ENCODE measurements around the gene PLCB4. TPM values are rescaled to one million over a fixed set of nuclear protein-coding genes. Genes with fewer than 3 reads are reported as not detected.

The PLCB4 gene
- total RNA-seq, 4 donors from 2014 or later: 6.3 to 24.5 (median 10.4) TPM

DNA sequence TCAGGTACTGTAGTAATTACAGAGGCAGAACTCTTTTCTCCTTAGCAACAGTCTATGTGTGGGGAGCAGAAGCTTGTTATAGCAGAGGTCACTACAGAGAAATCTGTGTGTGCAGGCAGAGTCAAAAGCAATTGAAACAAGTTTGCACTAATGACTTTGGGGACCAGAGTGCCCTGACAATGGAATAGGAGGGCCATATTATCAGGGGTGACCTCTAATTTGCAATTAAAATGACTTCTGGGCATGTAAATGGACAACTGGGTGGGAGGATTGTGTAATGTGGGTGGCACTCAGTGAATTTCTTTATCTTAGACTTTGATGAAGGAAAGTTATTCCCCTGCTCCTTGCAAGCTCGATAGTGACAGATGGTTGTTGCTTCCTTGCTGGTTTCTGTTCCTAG lies 127.2 kb downstream of the PLCB4 start:
- Histone ChIP-seq H3K36me3 (no peaks in the 10 kb centered on the region), H3K9me3 (no peaks in the 10 kb centered on the region), H3K4me3 (no peak overlapping the region), H3K4me1 (no peaks in the 10 kb centered on the region), H3K27ac (no peak overlapping the region), H3K27me3 (no peaks in the 10 kb centered on the region)
- WGBS: 79% methylated on average over 1 of the region's 1 CpG
- TF ChIP-seq EP300 (IDR thresholded peaks at IDR 0.05) (no peak), POLR2AphosphoS5 (IDR thresholded peaks at IDR 0.05) (no peak), POLR2A (IDR thresholded peaks at IDR 0.05) (no peak)
- TF ChIP-seq, protein P1, sequence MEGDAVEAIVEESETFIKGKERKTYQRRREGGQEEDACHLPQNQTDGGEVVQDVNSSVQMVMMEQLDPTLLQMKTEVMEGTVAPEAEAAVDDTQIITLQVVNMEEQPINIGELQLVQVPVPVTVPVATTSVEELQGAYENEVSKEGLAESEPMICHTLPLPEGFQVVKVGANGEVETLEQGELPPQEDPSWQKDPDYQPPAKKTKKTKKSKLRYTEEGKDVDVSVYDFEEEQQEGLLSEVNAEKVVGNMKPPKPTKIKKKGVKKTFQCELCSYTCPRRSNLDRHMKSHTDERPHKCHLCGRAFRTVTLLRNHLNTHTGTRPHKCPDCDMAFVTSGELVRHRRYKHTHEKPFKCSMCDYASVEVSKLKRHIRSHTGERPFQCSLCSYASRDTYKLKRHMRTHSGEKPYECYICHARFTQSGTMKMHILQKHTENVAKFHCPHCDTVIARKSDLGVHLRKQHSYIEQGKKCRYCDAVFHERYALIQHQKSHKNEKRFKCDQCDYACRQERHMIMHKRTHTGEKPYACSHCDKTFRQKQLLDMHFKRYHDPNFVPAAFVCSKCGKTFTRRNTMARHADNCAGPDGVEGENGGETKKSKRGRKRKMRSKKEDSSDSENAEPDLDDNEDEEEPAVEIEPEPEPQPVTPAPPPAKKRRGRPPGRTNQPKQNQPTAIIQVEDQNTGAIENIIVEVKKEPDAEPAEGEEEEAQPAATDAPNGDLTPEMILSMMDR (IDR thresholded peaks at IDR 0.05): no peak
- no peak for DNase-seq (ENCODE audit: low spot score in 2 of 2)

DNA sequence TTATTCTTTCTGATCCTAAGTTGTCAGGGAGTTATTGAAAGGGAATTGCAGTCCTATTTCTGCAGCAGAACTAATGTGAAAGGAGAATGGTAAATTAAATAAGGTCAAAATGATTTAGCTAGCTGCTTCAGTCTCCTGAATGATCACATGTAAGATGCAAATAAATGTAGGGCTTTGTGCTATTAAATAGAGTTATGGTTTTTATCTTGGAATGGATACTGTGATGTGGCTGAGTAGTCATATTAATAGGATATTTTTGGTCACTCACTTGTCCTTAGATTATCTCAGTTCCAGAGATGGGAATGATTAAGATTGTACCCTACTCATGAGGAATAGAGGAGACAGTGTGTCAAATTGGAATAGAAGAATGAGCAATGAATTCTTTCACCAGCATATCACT lies 129.6 kb downstream of the PLCB4 start:
- H3K36me3 ChIP-seq: no peaks in the 10 kb centered on the region
- DNase-seq (ENCODE audit: low spot score in 2 of 2): no peak
- H3K4me3 ChIP-seq: no peak overlapping the region
- H3K27me3 ChIP-seq: no peaks in the 10 kb centered on the region
- H3K9me3 ChIP-seq: no peaks in the 10 kb centered on the region
- no peak for TF ChIP-seq POLR2AphosphoS5 (IDR thresholded peaks at IDR 0.05)
- no peak for TF ChIP-seq POLR2A (IDR thresholded peaks at IDR 0.05)
- no peak for TF ChIP-seq EP300 (IDR thresholded peaks at IDR 0.05)
- TF ChIP-seq, protein P1 (IDR thresholded peaks at IDR 0.05): no peak
- no peaks in the 10 kb centered on the region for H3K4me1 ChIP-seq
- H3K27ac ChIP-seq: no peak overlapping the region

DNA sequence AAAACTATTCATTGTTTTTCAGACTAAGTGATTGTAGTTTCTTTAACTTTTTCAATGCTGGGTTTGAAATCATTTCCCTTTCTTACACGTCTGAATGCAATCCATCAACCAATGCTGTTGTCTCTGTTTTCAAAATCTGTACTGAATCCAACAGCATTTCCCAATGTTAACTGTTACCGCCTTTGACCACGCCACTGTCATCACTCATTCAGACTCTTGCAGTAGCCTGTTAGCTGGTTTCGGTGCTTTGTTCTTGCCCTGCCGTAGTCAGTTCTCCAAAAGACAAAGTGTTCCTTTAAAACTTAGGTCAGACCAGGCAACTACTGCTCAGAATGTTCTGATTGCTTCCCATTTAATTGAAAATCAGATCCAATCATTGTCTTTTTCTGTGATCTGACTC lies 131.3 kb downstream of the PLCB4 start:
- Histone ChIP-seq H3K27ac (no peak overlapping the region), H3K4me3 (no peak overlapping the region), H3K27me3 (no peaks in the 10 kb centered on the region), H3K36me3 (no peaks in the 10 kb centered on the region), H3K4me1 (no peaks in the 10 kb centered on the region), H3K9me3 (no peaks in the 10 kb centered on the region)
- no peak for TF ChIP-seq POLR2A (IDR thresholded peaks at IDR 0.05)
- TF ChIP-seq, protein P1 (IDR thresholded peaks at IDR 0.05): no peak
- no peak for TF ChIP-seq POLR2AphosphoS5 (IDR thresholded peaks at IDR 0.05)
- TF ChIP-seq EP300 (IDR thresholded peaks at IDR 0.05): no peak
- 83% methylated on average over 5 of the region's 5 CpGs for WGBS
- DNase-seq (ENCODE audit: low spot score in 2 of 2): no peak

DNA sequence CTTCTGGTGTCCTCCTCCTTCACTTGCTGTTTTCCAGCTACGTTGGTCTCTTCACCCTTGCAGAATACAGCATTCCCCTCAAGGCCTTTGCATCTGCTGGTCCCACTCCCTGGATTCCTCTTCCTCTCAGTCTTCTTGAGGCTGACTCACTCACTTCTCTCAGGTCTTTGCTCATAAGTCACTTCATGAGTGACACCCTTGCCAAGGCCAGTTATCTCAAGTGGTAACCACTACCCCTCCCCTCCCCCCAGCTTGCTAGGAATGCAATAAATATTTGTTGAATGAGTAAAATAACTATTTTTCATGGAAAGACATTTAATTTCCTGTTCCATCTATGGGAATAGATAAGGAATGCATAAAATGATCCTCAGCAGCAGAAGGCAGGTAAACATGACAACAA lies 131.7 kb downstream of the PLCB4 start:
- Histone ChIP-seq H3K36me3 (no peaks in the 10 kb centered on the region), H3K4me3 (no peak overlapping the region), H3K27ac (no peak overlapping the region), H3K4me1 (no peaks in the 10 kb centered on the region), H3K9me3 (no peaks in the 10 kb centered on the region), H3K27me3 (no peaks in the 10 kb centered on the region)
- TF ChIP-seq EP300 (IDR thresholded peaks at IDR 0.05) (no peak), POLR2AphosphoS5 (IDR thresholded peaks at IDR 0.05) (no peak), POLR2A (IDR thresholded peaks at IDR 0.05) (no peak)
- TF ChIP-seq, protein P1 (IDR thresholded peaks at IDR 0.05): no peak
- DNase-seq (ENCODE audit: low spot score in 2 of 2): no peak
- WGBS: 61% methylated on average over 1 of the region's 1 CpG

DNA sequence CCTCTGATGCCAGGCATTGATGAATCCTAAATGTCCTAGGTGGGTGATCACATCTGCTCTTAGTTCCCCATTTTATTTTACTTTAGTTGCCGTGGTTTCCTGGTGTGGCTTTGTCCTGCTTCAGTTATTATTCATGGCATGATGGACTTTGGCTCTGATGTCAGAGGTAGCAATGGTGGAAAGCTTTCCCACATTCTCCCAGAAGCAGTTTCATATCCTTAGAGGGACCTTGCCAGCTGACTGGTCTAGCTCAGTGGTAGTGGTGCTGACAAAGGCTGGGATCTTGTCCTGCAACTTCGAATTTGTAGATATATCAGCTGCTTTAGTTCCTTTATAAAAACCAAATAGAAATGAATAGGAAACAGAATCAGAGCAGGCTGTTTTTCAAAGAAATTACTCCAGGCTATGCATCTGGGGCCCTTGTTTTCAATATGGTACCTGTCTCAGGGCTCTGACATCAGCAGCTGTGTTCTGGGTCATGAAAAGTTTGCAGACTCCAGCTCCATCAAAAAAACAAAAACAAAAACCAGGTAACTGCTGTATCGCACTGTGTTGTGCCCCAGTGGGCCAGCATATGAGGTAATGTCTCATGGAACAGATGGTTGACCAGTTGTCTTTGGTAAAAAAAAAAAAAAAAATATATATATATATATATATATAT lies 133.7 kb downstream of the PLCB4 start:
- no peaks in the 10 kb centered on the region for H3K9me3 ChIP-seq
- no peak overlapping the region for H3K27ac ChIP-seq
- DNase-seq (ENCODE audit: low spot score in 2 of 2): no peak
- TF ChIP-seq POLR2A (IDR thresholded peaks at IDR 0.05) (no peak), POLR2AphosphoS5 (IDR thresholded peaks at IDR 0.05) (no peak), EP300 (IDR thresholded peaks at IDR 0.05) (no peak)
- TF ChIP-seq, protein P1 (IDR thresholded peaks at IDR 0.05): no peak
- no peaks in the 10 kb centered on the region for H3K4me1 ChIP-seq
- H3K36me3 ChIP-seq: no peaks in the 10 kb centered on the region
- WGBS: 80% methylated on average over 3 of the region's 3 CpGs
- no peaks in the 10 kb centered on the region for H3K27me3 ChIP-seq
- H3K4me3 ChIP-seq: no peak overlapping the region
